Sciatic nerve (tissue), 2 donors: Measurements from ENCODE around the gene ANKRD61. TPM values are rescaled to one million over a fixed set of nuclear protein-coding genes. Genes with fewer than 3 reads are reported as not detected.
"Not testable (repeated sequence)": the region's sequence is repeated elsewhere in the genome, so short reads cannot be mapped to it uniquely, and the experiment has no call there.

Experiments used
- ATAC-seq: fragments of 200-7000 bp; cut with Tn5 transposase; one replicate; pipeline ENCODE4 v1.9.1; 2020; ENCODE audit warnings: mild to moderate bottlenecking, moderate library complexity
- DNase-seq: peaks from one replicate; pipeline ENCODE4 v3.0.0-alpha.2; 2020; ENCODE audit warnings: low spot score
- intact Hi-C: fragments of 100-400 bp; cut with DNase I; formaldehyde crosslinking; loops from one replicate; pipeline ENCODE4 v1.14.2; 2022
- total RNA-seq: library from RNA; stranded (reverse); fragmentation: NEBNext Ultra II Directional; extraction: Animal tissue kit (Norgen Biotek cat#: 25700); gene quantifications from one replicate; pipeline ENCODE4 v1.2.1, GENCODE V29; 2021
- donor health status: DM: no; HTN: no; CAD: no.
- donor health status: DM: no; HTN: no; CAD: no.

The ANKRD61 gene
- total RNA-seq, 1 donor from 2014 or later = 0.27 TPM

GRCh38 chr7:6027806-6028365 lies 3.3 kb upstream of the ANKRD61 start:
- ATAC-seq (no peak), DNase-seq (peak; percentile 7)
- intact Hi-C loops = no loop called here

GRCh38 chr7:6028563-6028962 lies 2.6 kb upstream of the ANKRD61 start:
- DNase-seq (no peak), ATAC-seq (no peak)
- intact Hi-C loops = no loop called here

- ATAC-seq (no peak), DNase-seq (no peak)
- intact Hi-C loops = no loop called here
Observed at GRCh38 chr7:6031567-6031966, 391 bp downstream of the ANKRD61 start.

- ATAC-seq (no peak), DNase-seq (no peak)
- intact Hi-C loops = no loop called here
Observed at GRCh38 chr7:6032167-6032566, 991 bp downstream of the ANKRD61 start.

- DNase-seq = no peak
- no peak for ATAC-seq
- intact Hi-C loops = no loop called here
Observed at GRCh38 chr7:6032641-6033040, 1.5 kb downstream of the ANKRD61 start.

- DNase-seq (no peak), ATAC-seq (no peak)
- intact Hi-C loops = no loop called here
Observed at GRCh38 chr7:6035165-6035564, 4.0 kb downstream of the ANKRD61 start.

- ATAC-seq (no peak), DNase-seq (no peak)
- intact Hi-C loops = no loop called here
Observed at GRCh38 chr7:6035686-6036085, 4.5 kb downstream of the ANKRD61 start.

GRCh38 chr7:6049780-6050179 lies 18.6 kb downstream of the ANKRD61 start:
- DNase-seq (no peak), ATAC-seq (no peak)
- intact Hi-C loops = no loop called here

- intact Hi-C loops, ATAC-seq, DNase-seq: not testable (repeated sequence)
Observed at GRCh38 chr7:6051185-6051584, 20.0 kb downstream of the ANKRD61 start.

- intact Hi-C loops = no loop called here
- ATAC-seq = no peak
- DNase-seq = no peak
Observed at GRCh38 chr7:6056616-6057015, 25.4 kb downstream of the ANKRD61 start.

GRCh38 chr7:6057316-6058129 lies 26.3 kb downstream of the ANKRD61 start:
- ATAC-seq (no peak), DNase-seq (no peak)
- intact Hi-C loops = no loop called here

- DNase-seq, intact Hi-C loops, ATAC-seq: not testable (repeated sequence)
Observed at GRCh38 chr7:6059941-6060340, 28.8 kb downstream of the ANKRD61 start.

- no peak for ATAC-seq
- DNase-seq = no peak
- intact Hi-C loops = no loop called here
Observed at GRCh38 chr7:6071406-6071805, 40.2 kb downstream of the ANKRD61 start.

- intact Hi-C loops = no loop called here
- DNase-seq (no peak), ATAC-seq (no peak)
Observed at GRCh38 chr7:6074612-6075380, 43.6 kb downstream of the ANKRD61 start.

- intact Hi-C loops = no loop called here
- ATAC-seq = no peak
- DNase-seq = no peak
Observed at GRCh38 chr7:6078548-6078947, 47.4 kb downstream of the ANKRD61 start.

- intact Hi-C loops, DNase-seq, ATAC-seq: not testable (repeated sequence)
Observed at GRCh38 chr7:6083047-6083446, 51.9 kb downstream of the ANKRD61 start.
